ENCODE data around the gene FARS2. TPM values are rescaled to one million over a fixed set of nuclear protein-coding genes. Genes with fewer than 3 reads are reported as not detected.

The FARS2 gene
- total RNA-seq, 1 donor from 2014 or later, result 18.3 TPM

- intact Hi-C loops (cut with DNase I), result no loop called here
- no peaks in the 10 kb centered on the region for H3K9me3 ChIP-seq
- H3K4me3 ChIP-seq, result no peak overlapping the region
- no peaks in the 10 kb centered on the region for H3K27me3 ChIP-seq
- no peaks in the 10 kb centered on the region for H3K36me3 ChIP-seq
- no peaks in the 10 kb centered on the region for H3K4me1 ChIP-seq
- H3K27ac ChIP-seq, result no peak overlapping the region
- no peak for TF ChIP-seq CTCF (IDR thresholded peaks at IDR 0.05)
- DNase-seq (no peak), ATAC-seq (no peak)
These were observed 483.8 kb downstream of the FARS2 start for GRCh38 chr6:5745081-5745480.

GRCh38 chr6:5746053-5746758 lies 484.9 kb downstream of the FARS2 start:
- no peaks in the 10 kb centered on the region for H3K27me3 ChIP-seq
- ATAC-seq (no peak), DNase-seq (no peak)
- no peaks in the 10 kb centered on the region for H3K36me3 ChIP-seq
- no peak for TF ChIP-seq CTCF (IDR thresholded peaks at IDR 0.05)
- no peaks in the 10 kb centered on the region for H3K9me3 ChIP-seq
- no peak overlapping the region for H3K4me3 ChIP-seq
- no peak overlapping the region for H3K27ac ChIP-seq
- intact Hi-C loops (cut with DNase I), result no loop called here
- no peaks in the 10 kb centered on the region for H3K4me1 ChIP-seq

GRCh38 chr6:5746759-5747130 lies 485.4 kb downstream of the FARS2 start:
- Histone ChIP-seq H3K36me3 (no peaks in the 10 kb centered on the region), H3K9me3 (no peaks in the 10 kb centered on the region), H3K27ac (no peak overlapping the region), H3K4me3 (no peak overlapping the region), H3K4me1 (no peaks in the 10 kb centered on the region), H3K27me3 (no peaks in the 10 kb centered on the region)
- ATAC-seq, result no peak
- intact Hi-C loops (cut with DNase I), result no loop called here
- TF ChIP-seq CTCF (IDR thresholded peaks at IDR 0.05), result no peak
- no peak for DNase-seq

- Histone ChIP-seq H3K36me3 (no peaks in the 10 kb centered on the region), H3K9me3 (no peaks in the 10 kb centered on the region), H3K4me1 (no peaks in the 10 kb centered on the region), H3K4me3 (no peak overlapping the region), H3K27ac (no peak overlapping the region), H3K27me3 (no peaks in the 10 kb centered on the region)
- DNase-seq (no peak), ATAC-seq (no peak)
- no peak for TF ChIP-seq CTCF (IDR thresholded peaks at IDR 0.05)
- intact Hi-C loops (cut with DNase I), result no loop called here
These were observed 486.1 kb downstream of the FARS2 start for GRCh38 chr6:5747379-5747778.

GRCh38 chr6:5749016-5749650 lies 487.8 kb downstream of the FARS2 start:
- no peak overlapping the region for H3K27ac ChIP-seq
- no peaks in the 10 kb centered on the region for H3K36me3 ChIP-seq
- H3K27me3 ChIP-seq, result no peaks in the 10 kb centered on the region
- peaks cover 9% of the 10 kb centered on the region for H3K9me3 ChIP-seq
- no peak overlapping the region for H3K4me3 ChIP-seq
- no peaks in the 10 kb centered on the region for H3K4me1 ChIP-seq
- ATAC-seq (no peak), DNase-seq (no peak)
- no peak for TF ChIP-seq CTCF (IDR thresholded peaks at IDR 0.05)
- intact Hi-C loops (cut with DNase I), result no loop called here

Measured in upper lobe of right lung (tissue), 1 donor.